Measurements from ENCODE around the gene SACS. TPM values are rescaled to one million over a fixed set of nuclear protein-coding genes. Genes with fewer than 3 reads are reported as not detected.
"Not testable (repeated sequence)": the region's sequence is repeated elsewhere in the genome, so short reads cannot be mapped to it uniquely, and the experiment has no call there.

The SACS gene
- total RNA-seq, 2 experiments from 2014 or later: 27.4 to 30.9 TPM

DNA sequence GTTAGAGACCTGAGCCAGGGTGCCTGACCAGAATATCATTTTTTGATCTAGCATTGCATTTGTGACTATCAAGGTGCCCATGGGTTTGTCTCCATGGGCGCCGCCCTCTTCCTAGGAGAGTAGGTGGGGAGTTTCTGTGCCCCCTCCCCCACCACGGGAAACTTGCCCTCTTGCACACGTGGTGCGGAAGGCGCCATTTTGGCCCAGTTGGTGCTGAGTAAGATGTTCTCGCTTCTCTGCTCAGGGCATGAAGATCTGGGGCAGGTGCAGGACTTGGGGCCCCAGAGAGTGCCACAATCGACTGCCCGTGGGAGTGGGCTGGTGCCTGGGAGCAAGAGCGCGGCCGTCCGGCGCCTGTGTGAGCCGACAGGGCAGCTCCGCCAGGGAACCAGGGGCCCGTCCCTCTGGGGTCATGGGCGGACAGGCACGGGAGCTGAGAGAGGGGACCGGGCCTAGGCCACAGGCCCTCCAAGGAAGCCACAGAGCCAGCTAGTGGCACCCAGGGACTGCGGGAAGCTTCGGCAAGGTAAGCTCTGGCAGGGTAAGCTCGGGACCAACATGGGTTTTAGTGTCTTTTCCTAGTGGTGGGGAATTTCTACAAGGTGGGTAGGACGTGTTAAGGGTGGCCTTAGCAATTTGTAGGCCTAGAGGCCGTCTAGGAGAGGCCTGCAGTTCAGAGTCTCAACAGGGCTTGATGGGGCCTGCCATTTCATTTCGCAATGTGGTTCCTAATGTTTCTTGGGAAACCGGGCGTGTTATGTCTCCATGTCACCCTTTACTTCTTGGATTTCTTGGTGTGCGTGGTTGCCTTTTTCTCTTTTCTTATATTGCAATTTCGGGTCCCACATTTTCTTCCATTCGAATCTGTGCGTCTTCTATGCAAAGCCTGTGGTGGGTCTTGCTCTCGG lies 14.5 kb downstream of the SACS start:
- Mint-ChIP-seq H3K4me1 (no peaks in the 10 kb centered on the region), H3K27me3 (peaks cover 7% of the 10 kb centered on the region), H3K27ac (no peak overlapping the region), H3K9me3 (no peaks in the 10 kb centered on the region), H3K4me3 (no peak overlapping the region), H3K36me3 (no peaks in the 10 kb centered on the region)
- POLR2A ChIA-PET: no interaction called here
- DNase-seq (no peak), ATAC-seq (ENCODE audit: low read depth) (no peak)

DNA sequence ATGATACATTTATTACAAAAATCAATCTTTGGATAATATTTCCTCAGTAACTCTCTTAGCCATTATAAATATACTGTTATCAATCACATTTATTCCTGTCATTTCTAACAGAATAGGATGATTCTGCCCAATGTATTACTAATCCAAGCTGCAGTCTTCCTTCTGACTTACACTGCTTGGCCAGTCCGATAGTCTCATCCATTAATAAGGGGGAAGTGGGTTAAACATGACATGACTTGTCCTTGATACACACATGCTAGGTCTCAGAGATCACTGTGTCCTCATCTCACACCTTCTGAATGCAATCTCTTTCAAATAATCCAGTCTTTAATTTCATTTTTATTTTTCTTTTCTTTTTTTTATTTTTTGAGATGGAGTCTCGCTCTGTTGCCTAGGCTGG lies 18.8 kb downstream of the SACS start:
- H3K27ac Mint-ChIP-seq: no peak overlapping the region
- peaks cover 22% of the 10 kb centered on the region for H3K27me3 Mint-ChIP-seq

GRCh38 chr13:23411706-23412105 lies 21.8 kb downstream of the SACS start:
- no peak for ATAC-seq (ENCODE audit: low read depth)
- Mint-ChIP-seq H3K27ac (no peak overlapping the region), H3K27me3 (peaks cover 19% of the 10 kb centered on the region), H3K36me3 (no peaks in the 10 kb centered on the region), H3K4me3 (no peak overlapping the region), H3K4me1 (no peaks in the 10 kb centered on the region), H3K9me3 (no peaks in the 10 kb centered on the region)
- POLR2A ChIA-PET: no interaction called here
- no peak for DNase-seq

More for the DNA sequence above, 18.8 kb downstream of the SACS start:
- no peaks in the 10 kb centered on the region for H3K36me3 Mint-ChIP-seq
- no peaks in the 10 kb centered on the region for H3K9me3 Mint-ChIP-seq
- no peak overlapping the region for H3K4me3 Mint-ChIP-seq
- H3K4me1 Mint-ChIP-seq: no peaks in the 10 kb centered on the region
- POLR2A ChIA-PET: no interaction called here
- ATAC-seq (ENCODE audit: low read depth) (no peak), DNase-seq (no peak)

GRCh38 chr13:23411220-23411619 lies 22.3 kb downstream of the SACS start:
- H3K27ac Mint-ChIP-seq: no peak overlapping the region
- H3K27me3 Mint-ChIP-seq: peaks cover 18% of the 10 kb centered on the region
- POLR2A ChIA-PET: no interaction called here
- DNase-seq (no peak), ATAC-seq (ENCODE audit: low read depth) (no peak)
- no peaks in the 10 kb centered on the region for H3K4me1 Mint-ChIP-seq
- H3K36me3 Mint-ChIP-seq: no peaks in the 10 kb centered on the region
- no peak overlapping the region for H3K4me3 Mint-ChIP-seq
- H3K9me3 Mint-ChIP-seq: no peaks in the 10 kb centered on the region

DNA sequence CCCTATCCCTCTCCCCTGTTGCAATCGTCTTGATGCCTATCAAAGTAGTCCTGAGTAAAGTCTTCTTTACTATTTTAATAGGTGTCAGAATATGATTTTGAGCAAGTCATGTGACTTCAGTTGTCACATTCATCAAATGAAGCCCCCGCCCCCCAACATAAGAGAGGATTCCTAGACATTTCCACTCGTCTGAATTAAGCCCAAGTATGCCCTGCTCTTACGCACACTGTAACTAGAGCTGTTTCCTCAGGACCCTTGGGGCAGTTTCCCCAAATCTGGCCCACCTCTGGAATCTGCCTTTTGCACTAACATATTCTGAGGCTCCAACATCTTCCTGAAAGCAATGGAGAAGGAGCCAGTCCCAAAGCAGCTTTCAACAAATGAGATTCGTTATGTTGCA lies 25.5 kb downstream of the SACS start:
- Mint-ChIP-seq H3K27me3 (peaks cover 25% of the 10 kb centered on the region), H3K36me3 (no peaks in the 10 kb centered on the region), H3K4me3 (no peak overlapping the region), H3K4me1 (no peaks in the 10 kb centered on the region), H3K9me3 (peaks cover 3% of the 10 kb centered on the region), H3K27ac (no peak overlapping the region)
- POLR2A ChIA-PET: no interaction called here
- DNase-seq (no peak), ATAC-seq (ENCODE audit: low read depth) (no peak)

DNA sequence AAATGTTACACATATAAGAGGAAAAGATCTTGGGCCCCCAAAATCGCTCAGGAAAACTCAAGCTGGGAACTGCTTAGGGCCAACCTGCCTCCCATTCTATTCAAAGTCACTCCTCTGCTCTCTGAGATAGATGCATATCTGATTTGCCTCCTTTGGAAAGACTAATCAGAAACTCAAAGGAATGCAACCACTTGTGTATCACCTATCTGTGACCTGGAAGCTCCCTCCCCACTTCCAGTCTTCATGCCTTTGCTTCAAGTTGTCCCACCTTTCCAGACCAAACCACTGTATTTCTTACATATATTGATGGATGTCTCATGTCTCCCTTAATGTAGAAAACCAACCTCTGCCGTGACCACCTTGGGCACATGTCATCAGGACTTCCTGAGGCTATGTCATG lies 32.3 kb downstream of the SACS start:
- H3K4me3 Mint-ChIP-seq; H3K4me1 Mint-ChIP-seq; DNase-seq; H3K9me3 Mint-ChIP-seq; H3K36me3 Mint-ChIP-seq; H3K27ac Mint-ChIP-seq; POLR2A ChIA-PET; ATAC-seq (ENCODE audit: low read depth): not testable (repeated sequence)
- H3K27me3 Mint-ChIP-seq: peaks cover 21% of the 10 kb centered on the region

DNA sequence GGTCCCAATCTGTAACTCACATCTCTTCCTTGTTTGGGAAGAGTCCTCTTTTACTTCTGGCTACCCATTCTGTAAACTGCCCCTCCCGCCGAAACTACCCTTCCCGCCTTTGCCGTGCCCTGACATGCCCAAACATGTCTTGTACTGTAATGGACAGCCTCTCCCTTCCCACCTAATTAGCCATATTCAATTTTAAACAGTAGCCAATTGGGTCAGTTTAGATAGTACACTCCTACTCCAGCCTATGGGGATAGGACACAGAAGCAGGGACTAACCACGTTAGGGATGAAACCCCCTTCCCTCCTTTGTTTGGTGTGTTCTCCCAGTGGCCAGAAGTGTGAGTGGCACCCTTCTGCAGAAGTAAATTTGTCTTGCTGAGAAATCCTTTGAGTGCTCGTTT lies 34.2 kb downstream of the SACS start:
- POLR2A ChIA-PET: no interaction called here
- peaks cover 16% of the 10 kb centered on the region for H3K27me3 Mint-ChIP-seq

GRCh38 chr13:23394821-23395220 lies 38.7 kb downstream of the SACS start:
- no peak overlapping the region for H3K27ac Mint-ChIP-seq
- H3K4me1 Mint-ChIP-seq: peaks cover 2% of the 10 kb centered on the region
- POLR2A ChIA-PET: no interaction called here
- no peak overlapping the region for H3K4me3 Mint-ChIP-seq
- DNase-seq (no peak), ATAC-seq (ENCODE audit: low read depth) (no peak)
- peaks cover 6% of the 10 kb centered on the region for H3K9me3 Mint-ChIP-seq
- H3K36me3 Mint-ChIP-seq: no peaks in the 10 kb centered on the region
- no peaks in the 10 kb centered on the region for H3K27me3 Mint-ChIP-seq

More for the DNA sequence above, 34.2 kb downstream of the SACS start:
- no peak for DNase-seq
- Mint-ChIP-seq H3K27ac (no peak overlapping the region), H3K36me3 (no peaks in the 10 kb centered on the region), H3K9me3 (peaks cover 6% of the 10 kb centered on the region), H3K4me3 (no peak overlapping the region), H3K4me1 (peaks cover 2% of the 10 kb centered on the region)
- ATAC-seq (ENCODE audit: low read depth): no peak

DNA sequence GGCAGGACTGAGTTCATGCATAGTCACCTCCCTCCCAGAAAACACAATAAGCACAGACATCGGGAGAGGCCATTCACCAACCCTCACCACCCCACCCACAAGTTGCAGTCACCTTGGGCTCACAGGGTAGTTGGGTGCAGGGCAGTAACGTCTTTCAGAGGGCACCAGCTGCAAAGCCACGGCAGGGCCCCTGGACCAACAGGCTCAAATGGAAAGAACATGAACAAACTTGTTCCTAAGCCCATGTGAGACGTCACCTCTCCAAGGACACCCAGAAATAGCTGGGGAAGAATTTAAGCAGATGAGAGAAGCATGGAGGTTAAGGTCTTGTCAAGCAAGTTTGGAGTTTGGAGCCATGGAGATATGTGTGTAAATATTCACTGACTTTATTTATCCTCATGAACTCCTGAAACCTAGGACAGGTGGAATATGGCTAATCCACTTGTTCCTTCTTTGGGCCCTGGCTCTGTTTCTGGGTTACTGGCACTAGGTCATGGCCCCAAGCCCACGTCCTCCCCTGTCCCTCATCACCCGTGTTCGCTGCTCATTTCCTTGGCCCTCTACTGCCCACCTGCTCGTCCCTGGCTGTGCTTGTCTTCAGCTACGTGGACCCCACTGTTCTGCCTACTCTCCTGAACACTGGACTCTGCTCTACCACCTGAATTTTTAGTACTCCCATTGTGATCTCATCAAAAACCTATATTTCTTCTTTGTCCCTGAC lies 40.4 kb downstream of the SACS start:
- Mint-ChIP-seq H3K27ac (no peak overlapping the region), H3K9me3 (no peaks in the 10 kb centered on the region), H3K4me3 (no peak overlapping the region), H3K27me3 (peaks cover under 1% of the 10 kb centered on the region), H3K4me1 (no peaks in the 10 kb centered on the region), H3K36me3 (no peaks in the 10 kb centered on the region)
- DNase-seq (no peak), ATAC-seq (ENCODE audit: low read depth) (no peak)
- POLR2A ChIA-PET: no interaction called here

GRCh38 chr13:23392313-23392712 lies 41.2 kb downstream of the SACS start:
- Mint-ChIP-seq H3K4me1 (no peaks in the 10 kb centered on the region), H3K9me3 (no peaks in the 10 kb centered on the region), H3K27ac (no peak overlapping the region), H3K4me3 (no peak overlapping the region), H3K27me3 (peaks cover 3% of the 10 kb centered on the region), H3K36me3 (no peaks in the 10 kb centered on the region)
- DNase-seq: no peak
- ATAC-seq (ENCODE audit: low read depth): no peak
- POLR2A ChIA-PET: no interaction called here

DNA sequence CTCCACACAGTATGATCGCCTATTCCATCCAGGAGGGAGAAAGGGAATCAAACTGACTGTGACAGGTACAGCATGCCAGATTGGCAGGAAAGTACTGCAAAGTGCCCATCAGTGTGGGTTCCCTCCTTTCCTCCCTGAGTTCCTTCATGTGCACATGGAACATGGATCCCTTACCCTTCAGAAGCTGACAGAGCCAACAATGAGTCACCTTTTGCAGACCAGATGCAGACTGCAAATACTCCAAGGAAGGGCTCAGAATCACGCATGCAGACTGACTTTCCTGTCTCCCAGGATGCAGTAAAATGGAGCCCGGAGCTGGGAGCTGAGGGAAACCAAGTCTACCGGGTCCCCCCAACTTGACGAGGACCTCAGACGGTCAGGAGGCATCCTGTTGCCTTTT lies 41.8 kb downstream of the SACS start:
- DNase-seq: no peak
- ATAC-seq (ENCODE audit: low read depth): no peak
- Mint-ChIP-seq H3K27me3 (peaks cover 3% of the 10 kb centered on the region), H3K36me3 (peaks cover under 1% of the 10 kb centered on the region), H3K9me3 (no peaks in the 10 kb centered on the region), H3K27ac (no peak overlapping the region), H3K4me3 (no peak overlapping the region), H3K4me1 (peaks cover under 1% of the 10 kb centered on the region)
- POLR2A ChIA-PET: no interaction called here

DNA sequence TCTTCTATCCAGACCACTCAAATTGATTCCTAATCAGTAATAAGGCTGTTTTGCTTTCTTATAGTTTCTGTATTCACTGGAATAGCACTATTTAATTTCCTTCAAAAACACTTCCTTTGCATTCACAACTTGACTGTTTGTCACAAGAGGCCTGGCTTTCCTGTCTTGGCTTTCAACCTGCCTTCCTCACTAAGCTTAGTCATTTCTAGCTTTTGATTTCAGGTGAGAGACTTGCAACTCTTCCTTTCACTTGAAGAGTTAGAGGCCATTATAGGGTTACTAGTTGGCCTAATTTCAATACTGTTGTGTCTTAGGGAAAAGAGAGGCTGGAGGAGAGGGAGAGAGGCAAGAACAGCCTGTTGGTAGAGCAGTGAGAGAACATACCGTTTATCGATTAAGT lies 47.0 kb downstream of the SACS start:
- Mint-ChIP-seq H3K4me3 (peak overlapping the region; percentile 1), H3K27me3 (peaks cover 11% of the 10 kb centered on the region), H3K27ac (peak overlapping the region; percentile 31), H3K9me3 (no peaks in the 10 kb centered on the region), H3K36me3 (peaks cover 8% of the 10 kb centered on the region), H3K4me1 (peaks cover 13% of the 10 kb centered on the region)
- ATAC-seq (ENCODE audit: low read depth) (peak; percentile 60), DNase-seq (no peak)
- POLR2A ChIA-PET: interaction anchor here (0.7 kb wide), 1 partner anchor 11 kb away, joined by 3 read pairs; no protein-coding TSS in a partner anchor

DNA sequence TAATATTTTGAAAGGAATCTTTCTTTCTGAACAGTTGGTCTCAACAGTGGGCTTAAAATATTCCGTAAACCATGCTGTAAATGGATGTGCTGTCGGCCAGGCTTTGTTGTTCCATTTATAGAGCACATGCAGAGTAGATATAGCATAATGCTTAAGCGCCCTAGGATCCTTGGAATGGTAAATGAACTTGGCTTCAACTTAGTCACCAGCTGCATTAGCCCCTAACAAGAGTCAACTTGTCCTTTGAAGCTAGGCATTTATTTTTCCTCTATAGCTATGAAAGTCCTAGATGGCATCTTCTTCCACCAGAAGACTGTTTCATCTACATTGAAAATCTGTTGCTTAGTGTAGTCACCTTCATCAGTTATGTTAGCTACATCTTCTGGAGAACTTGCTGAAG lies 47.6 kb downstream of the SACS start:
- peaks cover 13% of the 10 kb centered on the region for H3K4me1 Mint-ChIP-seq
- H3K9me3 Mint-ChIP-seq: no peaks in the 10 kb centered on the region
- DNase-seq (no peak), ATAC-seq (ENCODE audit: low read depth) (no peak)
- POLR2A ChIA-PET: interaction anchor here (0.7 kb wide), 1 partner anchor 10 kb away, joined by 3 read pairs; no protein-coding TSS in a partner anchor
- H3K4me3 Mint-ChIP-seq: no peak overlapping the region
- no peak overlapping the region for H3K27ac Mint-ChIP-seq
- H3K36me3 Mint-ChIP-seq: peaks cover 8% of the 10 kb centered on the region
- peaks cover 11% of the 10 kb centered on the region for H3K27me3 Mint-ChIP-seq

DNA sequence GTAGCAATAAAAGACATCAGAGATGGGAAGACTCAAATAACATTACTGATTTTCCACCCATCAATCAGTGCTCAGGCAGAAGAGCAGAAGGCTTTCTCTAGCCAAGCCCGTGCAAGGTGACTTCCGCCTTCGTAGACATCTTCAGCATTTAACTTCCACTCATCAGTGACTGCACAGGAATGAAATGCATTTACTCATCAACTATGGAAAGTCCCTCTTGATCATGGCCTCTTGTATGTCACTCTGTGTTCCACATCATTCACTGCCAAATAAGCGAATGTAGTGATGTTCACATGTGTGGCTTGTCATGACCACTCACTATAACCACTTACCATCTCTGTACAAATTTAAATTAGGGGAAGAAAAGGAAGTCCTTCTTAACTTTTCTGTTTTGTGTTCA lies 49.4 kb downstream of the SACS start:
- Mint-ChIP-seq H3K27ac (no peak overlapping the region), H3K4me3 (no peak overlapping the region), H3K9me3 (no peaks in the 10 kb centered on the region), H3K36me3 (peaks cover 8% of the 10 kb centered on the region), H3K4me1 (peaks cover 25% of the 10 kb centered on the region), H3K27me3 (peaks cover 11% of the 10 kb centered on the region)
- no peak for DNase-seq
- ATAC-seq (ENCODE audit: low read depth): no peak
- POLR2A ChIA-PET: no interaction called here

Data from activated naive CD8-positive, alpha-beta T cell treated with anti-CD3 and anti-CD28 coated beads, Interleukin-2, amount 10 ng/mL, durations not matched to agents 7 days and 5 days (primary cell).